ENCODE measurements around the gene SPATA20. TPM values are rescaled to one million over a fixed set of nuclear protein-coding genes. Genes with fewer than 3 reads are reported as not detected.

SPATA20 gene
- total and polyA plus RNA-seq, 2 of the 8 experiments (the other 6 are each of a cell fraction or from before 2014, with no cell fraction given) = 16.2 to 17.5 TPM

GRCh38 chr17:50507871-50508572 lies 39.0 kb upstream of the SPATA20 start, which contains the start of gene MYCBPAP (continued):
- peak; percentile 60 for TF ChIP-seq TAF7 (optimal IDR thresholded peaks at IDR 0.05; ENCODE audit: borderline replicate concordance, low read depth, low read length)
- TF ChIP-seq GTF2F1 (IDR thresholded peaks at IDR 0.05; ENCODE audit: borderline replicate concordance, low read depth, low read length) = no peak
- TF ChIP-seq CEBPB (IDR thresholded peaks at IDR 0.05; ENCODE audit: low read depth, low read length) = no peak
- TF ChIP-seq SRF (IDR thresholded peaks at IDR 0.05; ENCODE audit: low read depth, low read length) = peak; percentile 7; the same call in 1 of the 2 replicates
- peak; percentile 89 for TF ChIP-seq E2F6 (IDR thresholded peaks at IDR 0.05)
- TF ChIP-seq CTBP2 (IDR thresholded peaks at IDR 0.05; ENCODE audit: borderline replicate concordance, insufficient read depth, insufficient read length, low read length) = no peak
- TF ChIP-seq SIRT6 (IDR thresholded peaks at IDR 0.05; ENCODE audit: low read length) = no peak
- no peak for TF ChIP-seq SP4 (IDR thresholded peaks at IDR 0.05; ENCODE audit: low read length)
- no peak for TF ChIP-seq CHD2 (IDR thresholded peaks at IDR 0.05; ENCODE audit: low read length)
- TF ChIP-seq TEAD4 (IDR thresholded peaks at IDR 0.05; ENCODE audit: low read depth, low read length) = no peak
- TF ChIP-seq SAP30 (IDR thresholded peaks at IDR 0.05; ENCODE audit: insufficient read depth, insufficient replicate concordance, low read length) = no peak
- no peak; a peak in 1 of 4 replicates for TF ChIP-seq CTCF (IDR thresholded peaks at IDR 0.05; ENCODE audit: control extremely low read depth in 1 of 3, insufficient read depth in 1 of 3, low read depth in 1 of 3, low read length in 3 of 3)
- no peak for TF ChIP-seq HDAC2 (IDR thresholded peaks at IDR 0.05; ENCODE audit: borderline replicate concordance in 1 of 2, low read depth in 2 of 2, low read length in 2 of 2)
- no peak for TF ChIP-seq USF2 (IDR thresholded peaks at IDR 0.05; ENCODE audit: low read length)
- TF ChIP-seq JUND (IDR thresholded peaks at IDR 0.05; ENCODE audit: low read length) = peak; percentile 38; the same call in 1 of the 2 replicates
- no peak for TF ChIP-seq MAFK (IDR thresholded peaks at IDR 0.05; ENCODE audit: low read depth, low read length)
- no peak for TF ChIP-seq BACH1 (IDR thresholded peaks at IDR 0.05; ENCODE audit: low read length)
- no peak; the same call in 1 of the 2 replicates for TF ChIP-seq KDM1A (IDR thresholded peaks at IDR 0.05; ENCODE audit: borderline replicate concordance, low read length)
- TF ChIP-seq KDM5A (IDR thresholded peaks at IDR 0.05; ENCODE audit: low read length) = no peak
- no peak for TF ChIP-seq HDAC6 (IDR thresholded peaks at IDR 0.05; ENCODE audit: low read depth, low read length)
